Measurements from ENCODE around the gene ZFYVE9.

- TF ChIP-seq POLR2A (IDR thresholded peaks at IDR 0.05; ENCODE audit: low read length) (no peak), GATA1 (IDR thresholded peaks at IDR 0.05; ENCODE audit: low read depth, low read length) (no peak)
Measured at GRCh38 chr1:52145137-52145536, 3.2 kb downstream of the ZFYVE9 start.

Data from erythroblast (primary cell).